T1000 (cell line): ENCODE results near the gene GMIP.
"Not testable (repeated sequence)": the region's sequence is repeated elsewhere in the genome, so short reads cannot be mapped to it uniquely, and the experiment has no call there.

Source experiments
- DNase-seq: peaks from one replicate; lab custom pipeline; 2025; ENCODE audit warnings: mixed read lengths; lab: John Stamatoyannopoulos, UW

GMIP gene

GRCh38 chr19:19643158-19644053 lies at the start of gene GMIP:
Gene GMIP (minus strand): TSS chr19:19643657. CDS start chr19:19643529, 128 bp downstream.
- DNase-seq: peak; percentile 26

- DNase-seq: no peak
Observed at GRCh38 chr19:19691683-19692082, 48.2 kb upstream of the GMIP start.

- not testable (repeated sequence) for DNase-seq
Observed at GRCh38 chr19:19689023-19689422, 45.6 kb upstream of the GMIP start.

- DNase-seq: no peak
Observed at GRCh38 chr19:19687090-19687489, 43.6 kb upstream of the GMIP start.

GRCh38 chr19:19686580-19686979 lies 43.1 kb upstream of the GMIP start:
- DNase-seq: no peak

- not testable (repeated sequence) for DNase-seq
Observed at GRCh38 chr19:19686119-19686518, 42.7 kb upstream of the GMIP start.

GRCh38 chr19:19679176-19680073 lies 36.0 kb upstream of the GMIP start:
- DNase-seq: no peak

- DNase-seq: no peak
Observed at GRCh38 chr19:19677579-19677978, 34.1 kb upstream of the GMIP start.

GRCh38 chr19:19674315-19674714 lies 30.9 kb upstream of the GMIP start:
- DNase-seq: no peak

- no peak for DNase-seq
Observed at GRCh38 chr19:19672816-19673215, 29.4 kb upstream of the GMIP start.

GRCh38 chr19:19670070-19670551 lies 26.7 kb upstream of the GMIP start:
- DNase-seq: no peak

- peak; percentile 76 for DNase-seq
Observed at GRCh38 chr19:19668230-19669012, 25.0 kb upstream of the GMIP start, which contains the start of gene ZNF101. Gene ZNF101 (plus strand): TSS chr19:19668839. CDS start chr19:19668964, 125 bp downstream.

- DNase-seq: not testable (repeated sequence)
Observed at GRCh38 chr19:19665420-19665948, 22.0 kb upstream of the GMIP start.

- DNase-seq: peak; percentile 89
Observed at GRCh38 chr19:19663256-19664120, 20.0 kb upstream of the GMIP start, which contains the start of gene ATP13A1. Gene ATP13A1 (minus strand): TSS chr19:19663676. CDS start chr19:19663666, 10 bp downstream.

- DNase-seq: no peak
Observed at GRCh38 chr19:19662871-19663255, 19.4 kb upstream of the GMIP start.

GRCh38 chr19:19662344-19662743 lies 18.9 kb upstream of the GMIP start:
- no peak for DNase-seq

GRCh38 chr19:19661675-19662251 lies 18.3 kb upstream of the GMIP start:
- DNase-seq: no peak

GRCh38 chr19:19661141-19661674 lies 17.8 kb upstream of the GMIP start:
- DNase-seq: no peak

- no peak for DNase-seq
Observed at GRCh38 chr19:19659646-19660245, 16.3 kb upstream of the GMIP start.
